Endodermal cell (in vitro differentiated cells): ENCODE measurements around the gene FAM162A. TPM values are rescaled to one million over a fixed set of nuclear protein-coding genes. Genes with fewer than 3 reads are reported as not detected.

Source experiments
- DNase-seq: peaks from one replicate; pipeline ENCODE4 v3.0.0-alpha.2; 2017
- H3K27ac ChIP-seq: 2 replicates; pipeline ENCODE4 v1.5.1; 2013; ENCODE audit warnings: mild to moderate bottlenecking, low read depth, low read length, moderate library complexity
- H3K27me3 ChIP-seq: 2 replicates; pipeline ENCODE4 v1.6.1; 2013; ENCODE audit warnings: mild to moderate bottlenecking, low read length, moderate library complexity; ENCODE audit not compliant: insufficient read depth, control insufficient read depth, poor library complexity, severe bottlenecking
- H3K36me3 ChIP-seq: 2 replicates; pipeline ENCODE4 v1.7.0; 2013; ENCODE audit warnings: mild to moderate bottlenecking, low read length, moderate library complexity; ENCODE audit not compliant: control insufficient read depth, insufficient read depth
- H3K4me1 ChIP-seq: one replicate; pipeline ENCODE4 v1.7.0; 2013; ENCODE audit warnings: low read length; ENCODE audit not compliant: control insufficient read depth, insufficient read depth
- H3K4me3 ChIP-seq: 2 replicates; pipeline ENCODE4 v1.5.1; 2013; ENCODE audit warnings: mild to moderate bottlenecking, low read length, moderate library complexity
- H3K9ac ChIP-seq: 2 replicates; pipeline ENCODE4 v1.6.1; 2013; ENCODE audit warnings: mild to moderate bottlenecking, low read length, moderate library complexity; ENCODE audit not compliant: poor library complexity, severe bottlenecking; ENCODE audit errors: extremely low read depth
- H3K9me3 ChIP-seq: 2 replicates; pipeline ENCODE4 v1.6.1; 2013; ENCODE audit warnings: mild to moderate bottlenecking, low read length, moderate library complexity; ENCODE audit not compliant: control insufficient read depth
- H3K27ac Mint-ChIP-seq: 2 replicates; pipeline ENCODE4 v1.8.0; 2020; ENCODE audit warnings: mixed read lengths
- H3K27me3 Mint-ChIP-seq: 2 replicates; pipeline ENCODE4 v1.8.0; 2021; ENCODE audit warnings: mild to moderate bottlenecking, mixed read lengths; ENCODE audit not compliant: insufficient read depth
- H3K36me3 Mint-ChIP-seq: 2 replicates; pipeline ENCODE4 v1.8.0; 2020; ENCODE audit warnings: low read depth, mixed read lengths
- H3K4me1 Mint-ChIP-seq: 2 replicates; pipeline ENCODE4 v1.8.0; 2020; ENCODE audit warnings: mixed read lengths
- H3K4me3 Mint-ChIP-seq: 2 replicates; pipeline ENCODE4 v1.8.0; 2020; ENCODE audit warnings: mild to moderate bottlenecking, moderate library complexity, mixed read lengths
- H3K9me3 Mint-ChIP-seq: 2 replicates; pipeline ENCODE4 v1.8.0; 2020; ENCODE audit warnings: mild to moderate bottlenecking, mixed read lengths
- WGBS, 2 experiments: methylation state at CpG; one replicate each; pipeline versions ENCODE4 v1.1.5 to v1.1.7; 2013; ENCODE audit warnings: missing lambda C conversion rate in 2 of 2, mixed read lengths in 1 of 2; ENCODE audit not compliant: insufficient coverage in 1 of 2, insufficient read length in 1 of 2; 5-methylcytosine and 5-hydroxymethylcytosine counted together
- total RNA-seq, 2 donors: library from RNA; stranded (reverse); fragmentation: NEBNext Ultra II Directional in 1 of 2; extraction: Animal tissue kit (Norgen Biotek cat#: 25700) in 1 of 2; gene quantifications; 2 replicates in 1 of 2; 3 replicates in 1 of 2; pipeline ENCODE4 v1.2.1, GENCODE V29; 2021
- TF ChIP-seq, protein P1 (sequence below): fragments of 200-600 bp; sonication (generic); conservative IDR thresholded peaks from 2 replicates; pipeline ENCODE4 v1.5.0; 2021; ENCODE audit warnings: antibody characterized with exemption, mild to moderate bottlenecking

FAM162A gene
- total RNA-seq, 2 donors from 2014 or later = 40.9 to 61.7 TPM

DNA sequence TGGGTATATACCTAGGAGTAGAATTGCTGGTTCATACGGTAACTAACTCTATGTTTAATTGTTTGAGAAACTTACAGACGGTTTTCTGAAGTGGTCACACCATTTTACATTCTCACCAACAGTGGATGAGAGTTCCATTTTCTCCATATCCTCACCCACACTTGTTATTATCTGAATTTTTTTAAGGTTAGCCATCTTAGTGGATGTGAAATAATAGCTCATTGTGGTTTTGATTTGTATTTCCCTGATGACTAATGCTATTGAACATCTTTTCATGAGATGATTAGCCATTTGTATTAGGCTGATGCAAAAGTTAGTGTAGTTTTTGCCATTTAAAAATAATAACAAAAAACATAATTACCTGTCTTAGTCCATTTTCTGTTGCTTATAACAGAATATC is 40.3 kb upstream of the FAM162A start:
- no peaks in the 10 kb centered on the region for H3K4me1 ChIP-seq
- H3K36me3 ChIP-seq = no peaks in the 10 kb centered on the region
- no peak overlapping the region for H3K9ac ChIP-seq
- Mint-ChIP-seq H3K36me3 (no peaks in the 10 kb centered on the region), H3K27ac (no peak overlapping the region), H3K9me3 (peaks cover 10% of the 10 kb centered on the region), H3K4me1 (no peaks in the 10 kb centered on the region), H3K4me3 (no peak overlapping the region), H3K27me3 (peaks cover 16% of the 10 kb centered on the region)
- H3K27ac ChIP-seq = no peak overlapping the region
- TF ChIP-seq, protein P1, sequence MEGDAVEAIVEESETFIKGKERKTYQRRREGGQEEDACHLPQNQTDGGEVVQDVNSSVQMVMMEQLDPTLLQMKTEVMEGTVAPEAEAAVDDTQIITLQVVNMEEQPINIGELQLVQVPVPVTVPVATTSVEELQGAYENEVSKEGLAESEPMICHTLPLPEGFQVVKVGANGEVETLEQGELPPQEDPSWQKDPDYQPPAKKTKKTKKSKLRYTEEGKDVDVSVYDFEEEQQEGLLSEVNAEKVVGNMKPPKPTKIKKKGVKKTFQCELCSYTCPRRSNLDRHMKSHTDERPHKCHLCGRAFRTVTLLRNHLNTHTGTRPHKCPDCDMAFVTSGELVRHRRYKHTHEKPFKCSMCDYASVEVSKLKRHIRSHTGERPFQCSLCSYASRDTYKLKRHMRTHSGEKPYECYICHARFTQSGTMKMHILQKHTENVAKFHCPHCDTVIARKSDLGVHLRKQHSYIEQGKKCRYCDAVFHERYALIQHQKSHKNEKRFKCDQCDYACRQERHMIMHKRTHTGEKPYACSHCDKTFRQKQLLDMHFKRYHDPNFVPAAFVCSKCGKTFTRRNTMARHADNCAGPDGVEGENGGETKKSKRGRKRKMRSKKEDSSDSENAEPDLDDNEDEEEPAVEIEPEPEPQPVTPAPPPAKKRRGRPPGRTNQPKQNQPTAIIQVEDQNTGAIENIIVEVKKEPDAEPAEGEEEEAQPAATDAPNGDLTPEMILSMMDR = no peak
- 80% methylated on average over 2 of the region's 2 CpGs; no CpG with 5 or more reads in 1 of the 2 experiments for WGBS, 2 experiments
- DNase-seq = no peak
- H3K27me3 ChIP-seq = no peaks in the 10 kb centered on the region
- H3K4me3 ChIP-seq = no peak overlapping the region
- H3K9me3 ChIP-seq = peaks cover 4% of the 10 kb centered on the region

- Mint-ChIP-seq H3K9me3 (peaks cover 3% of the 10 kb centered on the region), H3K27ac (no peak overlapping the region), H3K36me3 (no peaks in the 10 kb centered on the region), H3K4me3 (no peak overlapping the region), H3K27me3 (peaks cover 9% of the 10 kb centered on the region), H3K4me1 (no peaks in the 10 kb centered on the region)
- Histone ChIP-seq H3K36me3 (no peaks in the 10 kb centered on the region), H3K9ac (no peak overlapping the region), H3K27me3 (no peaks in the 10 kb centered on the region), H3K4me1 (no peaks in the 10 kb centered on the region), H3K9me3 (no peaks in the 10 kb centered on the region), H3K27ac (no peak overlapping the region), H3K4me3 (no peak overlapping the region)
- WGBS, 2 experiments = 78 to 96% methylated on average over 1 of the region's 1 CpG
- TF ChIP-seq, protein P1 = no peak
- DNase-seq = no peak
Measured at GRCh38 chr3:122349171-122349570, 34.8 kb upstream of the FAM162A start.

GRCh38 chr3:122350814-122351418 is 33.1 kb upstream of the FAM162A start:
- no peaks in the 10 kb centered on the region for H3K9me3 ChIP-seq
- 91 to 93% methylated on average over 5 of the region's 5 CpGs for WGBS, 2 experiments
- Mint-ChIP-seq H3K27me3 (peaks cover 14% of the 10 kb centered on the region), H3K4me3 (no peak overlapping the region), H3K36me3 (no peaks in the 10 kb centered on the region), H3K27ac (no peak overlapping the region), H3K9me3 (peaks cover 3% of the 10 kb centered on the region), H3K4me1 (no peaks in the 10 kb centered on the region)
- TF ChIP-seq, protein P1 = no peak
- no peak for DNase-seq
- H3K4me3 ChIP-seq = no peak overlapping the region
- H3K27ac ChIP-seq = no peak overlapping the region
- H3K36me3 ChIP-seq = no peaks in the 10 kb centered on the region
- H3K27me3 ChIP-seq = no peaks in the 10 kb centered on the region
- H3K9ac ChIP-seq = no peak overlapping the region
- no peaks in the 10 kb centered on the region for H3K4me1 ChIP-seq
